ENCODE results near the gene PRKCE. TPM values are rescaled to one million over a fixed set of nuclear protein-coding genes. Genes with fewer than 3 reads are reported as not detected.

The PRKCE gene
- total and polyA plus RNA-seq, 2 experiments from 2014 or later: 0.94 to 1.2 TPM

GRCh38 chr2:45978302-45978859 lies 326.9 kb downstream of the PRKCE start (continued):
- TF ChIP-seq REST (IDR thresholded peaks at IDR 0.05; ENCODE audit: unreplicated experiment) (no peak), ZNF331 (CRISPR knock-in tag; IDR thresholded peaks at IDR 0.05; ENCODE audit: low read depth) (no peak), ZNF114 (CRISPR knock-in tag; IDR thresholded peaks at IDR 0.05) (no peak), POLR2AphosphoS5 (IDR thresholded peaks at IDR 0.05; ENCODE audit: low read depth) (no peak), NANOG (IDR thresholded peaks at IDR 0.05; ENCODE audit: borderline replicate concordance) (no peak), EZH2phosphoT487 (IDR thresholded peaks at IDR 0.05; ENCODE audit: unreplicated experiment) (no peak), STAT1 (IDR thresholded peaks at IDR 0.05; ENCODE audit: unreplicated experiment) (no peak), EZH2 (IDR thresholded peaks at IDR 0.05; ENCODE audit: low read depth, unreplicated experiment) (no peak), ETS1 (IDR thresholded peaks at IDR 0.05) (no peak), CTCF (conservative IDR thresholded peaks at IDR 0.05; ENCODE audit: low read depth in 2 of 2) (no peak)

GRCh38 chr2:45979065-45979464 lies 327.6 kb downstream of the PRKCE start:
- H3K27ac Mint-ChIP-seq: no peak overlapping the region
- Histone ChIP-seq H3K4me1 (ENCODE audit: insufficient read depth) (no peaks in the 10 kb centered on the region), H4K20me1 (replicated peaks; ENCODE audit: insufficient read depth) (no peaks in the 10 kb centered on the region), H3K9me2 (ENCODE audit: insufficient read depth) (no peaks in the 10 kb centered on the region), H3K27ac (ENCODE audit: low read depth) (no peak overlapping the region), H3K36me3 (ENCODE audit: insufficient read depth) (no peaks in the 10 kb centered on the region), H3K27me3 (ENCODE audit: insufficient read depth) (no peaks in the 10 kb centered on the region), H3F3A (replicated peaks; ENCODE audit: low read depth) (no peaks in the 10 kb centered on the region), H3K4me3 (no peak overlapping the region), H2AFZ (no peak overlapping the region), H3K79me2 (replicated peaks; ENCODE audit: insufficient read depth) (no peaks in the 10 kb centered on the region), H3K4me2 (no peak overlapping the region)
- H3K4me1 Mint-ChIP-seq: no peaks in the 10 kb centered on the region
- H3K9me3 Mint-ChIP-seq: no peaks in the 10 kb centered on the region
- H3K4me3 Mint-ChIP-seq: no peak overlapping the region
- ATAC-seq: no peak
- no peaks in the 10 kb centered on the region for H3K27me3 Mint-ChIP-seq (ENCODE audit: insufficient read depth, low read depth, poor library complexity)
- no peaks in the 10 kb centered on the region; the same call in 2 of the 3 replicates for H3K36me3 Mint-ChIP-seq (ENCODE audit: low read depth)
- DNase-seq (ENCODE audit: low spot score): no peak
- TF ChIP-seq EZH2 (IDR thresholded peaks at IDR 0.05; ENCODE audit: low read depth, unreplicated experiment): no peak
- no peak for TF ChIP-seq ZNF462 (CRISPR knock-in tag; IDR thresholded peaks at IDR 0.05)
- no peak for TF ChIP-seq CREB1 (CRISPR knock-in tag; IDR thresholded peaks at IDR 0.05; ENCODE audit: low read depth)
- no peak for TF ChIP-seq ZNF114 (CRISPR knock-in tag; IDR thresholded peaks at IDR 0.05)
